NCI-H510A treated with DMSO at 0.1 percent for 48 hours (cell line): ENCODE measurements around the gene EXD3.

ENCODE experiments used
- DNase-seq: peaks from one replicate; lab custom pipeline; 2025; lab: John Stamatoyannopoulos, UW

EXD3 gene

DNA sequence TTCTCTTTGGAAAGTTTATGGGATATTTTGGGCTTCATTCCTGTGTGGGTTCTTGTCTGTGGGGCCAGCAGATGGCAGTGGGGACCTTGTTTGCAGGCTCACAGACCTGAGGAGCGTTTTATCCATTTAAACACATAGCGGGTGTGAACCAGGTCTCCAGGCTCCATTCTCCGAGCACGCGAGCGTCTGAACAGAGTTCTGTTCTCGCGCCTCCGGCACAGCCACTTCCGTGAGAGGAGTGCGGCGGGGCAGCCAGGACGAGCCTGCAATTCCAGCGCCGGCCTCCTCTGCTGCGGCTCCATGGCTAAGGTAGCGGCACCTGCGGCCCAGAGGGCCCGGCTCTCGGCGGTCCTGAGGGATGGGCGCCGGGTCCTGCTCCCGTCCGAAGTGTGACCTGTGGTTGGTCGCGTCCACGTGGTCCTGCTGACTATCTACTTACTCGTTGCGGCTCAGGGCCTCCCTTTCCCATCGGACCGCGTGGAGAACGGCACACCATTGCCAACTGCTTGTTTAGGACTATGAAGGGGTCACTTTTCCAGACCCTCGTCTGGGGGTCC lies 128.2 kb downstream of the EXD3 start:
- DNase-seq, result peak; percentile 42

DNA sequence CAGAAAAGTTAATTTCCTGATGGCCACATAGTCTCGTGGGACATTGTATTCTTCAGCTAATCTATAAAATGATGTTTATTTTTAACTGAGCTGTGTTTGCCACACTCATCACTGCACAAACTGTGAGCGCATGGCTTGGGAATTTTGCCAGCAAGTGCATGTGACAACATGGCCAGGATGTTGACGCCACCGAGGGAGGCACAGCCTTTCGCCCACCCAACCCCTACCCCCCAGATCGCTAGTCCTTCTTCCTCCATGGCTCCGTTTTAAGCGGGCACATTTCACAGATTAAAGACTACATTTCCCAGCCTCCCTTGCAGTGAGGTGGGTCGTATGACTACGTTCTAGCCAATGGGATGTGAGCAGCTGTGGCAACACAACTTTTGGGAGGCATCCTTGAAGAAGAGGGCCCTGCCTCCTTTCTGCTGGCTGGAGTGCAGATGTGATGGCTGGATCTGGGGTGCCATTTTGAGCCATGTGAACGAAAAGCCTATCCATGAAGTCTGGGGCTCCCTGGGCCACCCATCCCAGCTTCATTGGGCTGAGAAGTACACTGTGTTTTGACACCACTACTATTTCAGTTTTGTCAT lies 128.8 kb downstream of the EXD3 start:
- DNase-seq, result no peak

DNA sequence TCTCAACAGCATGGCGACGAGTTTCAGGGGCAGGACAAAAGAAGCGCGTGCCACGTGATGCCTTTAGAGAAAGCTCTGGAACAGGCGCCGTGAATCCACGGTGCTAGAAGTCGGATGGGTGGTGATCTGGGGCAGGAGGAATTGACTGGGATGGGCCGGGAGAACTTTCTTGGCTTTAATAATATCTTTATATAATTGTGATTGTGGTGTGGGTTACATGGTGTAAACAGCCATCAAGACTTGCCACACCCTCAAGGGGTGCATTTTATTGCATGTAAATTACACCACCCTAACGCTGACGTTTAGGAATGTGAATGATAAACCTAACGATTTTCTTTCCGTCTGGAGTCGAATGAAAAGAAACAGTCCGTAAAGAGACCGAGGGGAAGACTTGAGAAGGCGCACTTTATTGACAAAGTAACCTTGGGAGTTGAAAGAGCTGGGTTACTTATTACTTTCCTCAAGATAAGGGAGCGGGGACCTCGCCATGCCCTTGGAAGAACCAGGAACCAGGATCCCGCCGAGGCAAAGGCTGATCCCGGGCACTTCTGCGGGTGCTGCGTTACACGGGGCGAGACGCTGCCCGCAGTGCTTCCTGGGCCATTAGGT lies 129.4 kb downstream of the EXD3 start:
- DNase-seq, result no peak

DNA sequence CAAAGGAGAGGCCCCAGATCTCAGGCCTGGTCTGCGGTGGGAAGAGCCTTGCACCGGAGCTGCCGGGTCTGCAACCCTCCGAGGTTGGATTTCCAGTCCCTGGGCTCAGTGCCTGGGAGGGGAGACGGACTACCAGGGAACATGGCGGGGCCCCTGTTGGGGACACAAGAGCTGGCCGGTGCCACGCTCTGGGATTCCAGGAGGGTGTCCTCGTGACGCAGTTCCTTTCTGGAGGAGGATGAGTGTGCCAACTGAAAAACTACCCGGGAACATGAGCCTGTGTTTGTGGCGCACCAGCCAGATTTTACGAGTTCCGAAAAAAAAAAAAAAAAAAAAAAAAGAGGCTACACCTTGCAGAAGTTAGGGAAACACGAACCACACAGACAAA lies 129.9 kb downstream of the EXD3 start:
- DNase-seq, result no peak

DNA sequence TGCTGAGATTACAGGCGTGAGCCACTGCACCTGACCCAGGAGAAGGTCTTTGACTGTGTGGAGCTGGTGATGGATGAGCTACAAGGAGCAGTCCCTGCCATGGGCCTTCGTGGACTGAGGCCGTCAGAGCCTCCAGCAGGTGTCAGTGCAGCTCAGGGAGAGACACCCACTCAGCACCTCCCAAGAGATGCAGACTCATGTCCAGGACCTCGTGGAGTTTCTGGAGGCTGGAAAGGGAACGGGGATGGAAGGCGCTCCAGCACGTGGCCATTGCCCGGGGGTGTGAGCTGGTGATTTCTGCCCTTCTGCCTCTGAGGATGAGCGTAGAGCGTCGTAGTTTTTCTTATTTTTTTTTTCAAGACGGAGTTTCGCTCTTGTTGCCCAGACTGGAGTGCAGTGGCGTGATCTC lies 136.0 kb downstream of the EXD3 start:
- DNase-seq, result peak; percentile 37

DNA sequence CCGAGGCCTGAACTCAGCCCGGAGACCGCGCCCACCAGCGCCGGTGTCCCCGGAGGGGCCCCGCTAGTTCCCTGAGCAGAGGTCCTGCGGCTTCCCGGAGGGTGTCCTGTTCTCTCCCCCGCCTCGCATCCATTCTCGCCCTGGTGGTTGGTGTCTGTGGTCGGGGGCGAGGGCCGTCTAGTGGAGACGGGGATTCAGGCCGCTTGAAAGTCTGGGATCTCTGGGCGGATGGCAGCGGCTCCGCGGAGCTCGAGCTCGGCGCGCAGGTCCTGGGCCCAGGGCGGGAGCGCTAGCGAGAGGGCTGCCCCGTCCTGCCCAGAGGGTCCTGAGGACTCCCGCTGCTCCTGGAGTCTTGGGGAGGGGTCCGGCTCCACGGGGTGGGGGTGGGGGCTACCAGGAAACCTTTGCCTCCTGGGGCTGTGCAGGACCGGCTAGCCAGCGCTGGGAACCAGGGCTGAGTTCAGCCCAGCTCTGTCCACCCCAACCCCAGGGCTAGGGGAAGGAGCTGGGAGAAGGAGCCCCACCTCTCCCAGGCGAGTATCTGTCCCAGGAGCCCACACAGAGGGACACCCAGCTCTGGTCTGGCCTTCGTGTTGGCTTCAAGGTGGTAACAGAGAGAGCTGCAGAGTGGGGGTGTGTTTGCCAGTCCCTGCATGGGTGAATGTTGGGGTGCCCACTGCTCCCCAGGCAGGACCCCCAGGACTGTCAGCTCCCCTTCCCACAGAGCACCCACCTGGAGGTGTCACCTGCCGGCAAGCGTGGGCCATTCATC lies 141.4 kb downstream of the EXD3 start:
- no peak for DNase-seq

DNA sequence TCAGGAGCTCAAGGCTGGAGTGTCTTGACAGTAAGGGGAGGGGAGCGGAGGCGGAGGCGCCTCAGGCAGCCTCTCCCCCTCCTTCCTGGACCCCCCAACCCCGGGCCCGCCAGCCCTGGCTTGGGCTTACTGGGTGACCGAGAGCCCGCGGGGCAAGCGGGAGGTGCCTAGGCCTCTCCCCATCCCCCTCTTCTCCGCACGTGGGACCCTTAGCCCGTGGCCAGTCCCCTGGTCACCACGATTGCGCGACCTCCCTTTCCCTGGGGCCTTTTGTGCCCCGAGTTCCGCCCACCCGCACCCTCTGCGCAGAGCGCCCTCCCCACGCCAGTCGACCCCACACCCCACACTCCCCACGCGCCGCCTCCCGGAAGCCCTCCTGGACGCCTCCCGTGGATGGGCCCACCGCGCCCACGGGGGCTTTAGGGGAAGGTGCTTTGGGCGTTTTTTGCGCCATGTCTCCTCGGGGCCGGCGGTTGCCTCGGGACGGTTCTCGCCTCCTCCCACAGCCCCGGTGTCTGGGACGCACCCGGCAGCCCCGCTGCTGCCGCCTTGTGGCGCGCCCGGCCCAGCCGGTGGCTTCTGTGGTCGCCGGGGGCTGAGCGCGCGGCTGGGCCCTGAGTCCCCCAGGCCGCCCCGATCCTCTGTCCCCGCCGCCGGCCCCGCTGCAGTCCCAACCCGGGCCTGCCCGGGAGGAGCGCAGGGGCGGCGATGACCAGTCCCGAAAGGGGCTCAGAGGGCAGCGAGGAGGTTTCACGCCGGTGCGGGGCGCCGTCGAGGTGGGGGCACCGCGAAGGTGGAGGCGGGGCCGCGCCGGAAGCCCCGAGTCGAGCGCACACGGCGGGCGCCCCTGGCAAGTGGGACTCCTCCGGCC lies 142.3 kb downstream of the EXD3 start:
- no peak for DNase-seq

DNA sequence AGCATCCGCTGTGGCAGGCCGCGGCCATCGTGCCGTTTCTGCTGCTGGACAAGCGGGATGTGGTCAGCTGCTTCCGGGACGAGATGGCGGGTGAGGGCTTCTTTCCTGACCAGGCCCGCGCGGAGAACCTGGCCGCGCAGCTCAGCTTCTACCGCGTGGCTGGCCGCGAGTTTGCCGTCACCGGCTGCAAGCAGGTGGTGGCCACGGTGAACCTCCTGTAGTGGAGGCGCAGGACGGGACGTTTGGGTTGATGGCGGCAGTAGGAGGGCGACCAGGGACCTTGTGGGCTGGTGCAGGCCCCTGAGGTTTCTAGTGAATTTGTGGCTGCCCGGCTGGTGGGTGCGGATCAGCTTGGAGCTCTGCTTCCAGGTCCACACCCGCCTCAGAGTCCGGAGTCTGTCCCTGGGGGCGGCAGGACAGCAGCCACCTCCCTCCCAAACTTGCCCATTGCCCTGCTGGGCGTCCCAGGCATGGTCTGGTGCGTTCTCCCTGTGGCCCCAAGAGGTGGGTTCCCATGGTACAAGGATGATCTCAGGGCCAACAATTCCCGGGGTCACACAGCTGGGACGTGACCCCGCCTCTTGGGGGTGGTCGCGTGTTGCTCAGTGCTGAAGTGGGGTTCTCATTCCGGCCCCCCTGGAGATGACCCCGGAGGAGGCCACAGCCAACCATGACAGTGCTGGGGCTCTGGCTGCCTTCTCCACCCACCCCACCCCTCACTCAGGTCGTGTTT lies 143.1 kb downstream of the EXD3 start:
- no peak for DNase-seq

DNA sequence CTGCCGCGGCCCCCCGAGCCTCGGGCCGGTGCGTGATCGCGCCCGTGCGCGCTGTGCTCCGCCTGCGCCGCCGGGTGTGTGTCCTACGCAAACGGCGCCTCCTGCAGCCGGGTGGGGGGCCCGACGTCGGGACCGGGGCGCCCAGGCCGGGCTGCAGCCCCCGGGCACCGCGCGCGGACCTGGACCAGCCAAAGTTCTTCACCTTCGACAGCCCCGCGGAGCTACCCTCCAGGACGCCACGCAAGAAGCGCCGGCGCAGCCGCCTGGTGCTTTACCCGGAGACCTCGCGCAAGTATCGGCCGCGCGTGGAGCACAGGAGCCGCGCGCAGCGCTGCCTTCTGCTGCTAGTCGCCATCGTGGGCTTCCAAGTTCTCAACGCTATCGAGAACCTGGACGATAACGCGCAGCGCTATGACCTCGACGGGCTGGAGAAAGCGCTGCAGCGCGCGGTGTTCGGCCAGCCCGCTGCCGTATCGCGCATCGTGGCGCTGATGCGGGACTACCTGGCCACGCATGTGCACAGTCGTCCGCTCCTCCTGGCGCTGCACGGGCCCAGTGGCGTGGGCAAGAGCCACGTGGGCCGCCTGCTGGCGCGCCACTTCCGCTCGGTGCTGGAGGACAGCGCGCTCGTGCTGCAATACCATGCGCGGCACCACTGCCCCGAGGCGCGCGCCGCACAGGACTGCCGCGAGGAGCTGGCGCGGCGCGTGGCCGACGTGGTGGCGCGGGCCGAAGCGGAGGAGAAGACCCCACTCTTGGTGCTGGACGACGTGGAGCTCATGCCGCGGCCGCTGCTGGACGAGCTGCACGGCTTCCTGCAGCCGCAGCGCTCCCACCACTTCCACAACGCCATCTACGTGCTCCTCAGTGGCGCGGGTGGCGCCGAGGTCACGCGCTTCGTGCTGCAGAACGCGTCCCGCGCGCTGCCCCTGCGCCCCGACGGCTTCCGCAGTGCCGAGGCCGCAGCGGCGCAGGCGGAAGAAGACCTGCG lies 143.9 kb downstream of the EXD3 start:
- DNase-seq, result no peak

DNA sequence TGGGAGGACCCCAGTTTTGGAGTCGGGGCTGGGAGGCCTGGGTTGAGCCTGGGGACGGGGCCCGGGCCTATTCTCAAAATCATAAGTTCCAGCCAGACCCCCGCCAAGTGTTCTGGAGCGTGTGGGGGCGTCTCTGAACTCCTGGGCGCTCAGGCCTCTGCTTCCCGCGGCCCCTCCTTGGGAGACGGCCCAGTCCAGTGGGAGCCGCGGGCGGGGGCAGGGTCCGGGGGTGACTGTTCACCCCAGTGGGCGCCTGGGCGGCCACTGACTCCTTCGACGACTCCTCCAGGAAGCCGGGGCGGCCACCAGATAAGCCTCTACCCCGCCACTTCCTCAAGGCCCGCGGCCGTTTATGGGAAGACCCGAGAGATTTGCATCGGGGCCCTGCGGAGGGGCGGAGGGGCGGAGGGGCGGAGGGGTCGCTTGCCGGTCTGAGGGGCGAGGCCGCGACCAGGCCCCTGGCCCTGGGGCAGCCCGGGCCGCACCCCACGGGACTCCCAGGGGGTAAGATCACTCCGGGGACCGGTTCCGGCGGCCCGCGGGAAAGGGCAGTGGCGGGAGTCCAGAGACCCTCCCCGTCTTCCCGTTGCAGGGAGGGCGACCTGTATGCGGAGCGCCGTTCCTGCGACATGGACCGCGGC lies 144.8 kb downstream of the EXD3 start:
- no peak for DNase-seq

DNA sequence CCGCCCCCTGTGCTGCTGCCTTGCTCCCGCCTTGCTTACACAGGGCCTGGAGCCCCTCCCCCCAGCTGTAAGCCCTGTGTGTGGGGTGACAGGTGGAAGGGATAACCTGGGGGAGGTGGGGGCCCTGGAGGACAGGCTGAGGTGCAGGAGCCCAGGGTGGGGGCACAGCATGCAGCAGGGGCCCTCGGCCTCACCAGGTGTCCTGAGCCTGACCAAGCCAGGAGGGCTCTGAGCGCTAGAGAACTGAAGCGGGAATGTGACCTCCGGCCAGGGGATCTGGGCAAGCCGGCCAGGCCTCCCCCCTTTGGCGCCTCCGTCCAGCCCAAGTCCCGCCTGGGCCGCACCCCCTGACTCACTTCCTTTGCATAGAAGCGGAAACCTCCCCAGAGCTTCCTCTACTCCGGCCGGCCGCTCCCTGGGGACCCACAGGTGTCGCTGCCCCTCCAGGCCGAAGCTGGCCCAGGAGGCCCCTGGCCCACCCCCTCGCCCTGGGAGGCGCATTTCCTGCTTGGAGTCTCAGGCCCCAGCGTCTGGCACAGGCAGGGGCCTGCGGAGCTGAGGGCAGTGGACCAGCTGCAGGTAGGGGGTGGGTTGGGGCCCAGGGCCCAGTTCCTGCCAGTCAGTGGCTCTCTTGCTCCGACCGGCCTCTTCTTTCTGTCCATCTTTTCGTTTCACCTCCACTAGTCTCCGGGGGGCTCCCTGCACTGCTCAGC lies 145.5 kb downstream of the EXD3 start, which contains the start of gene TOR4A:
Gene TOR4A, plus strand, starts transcription at position 398 of the 713 bp plus-strand sequence. CDS start 964 bp downstream, outside the sequence.
- DNase-seq, result no peak

DNA sequence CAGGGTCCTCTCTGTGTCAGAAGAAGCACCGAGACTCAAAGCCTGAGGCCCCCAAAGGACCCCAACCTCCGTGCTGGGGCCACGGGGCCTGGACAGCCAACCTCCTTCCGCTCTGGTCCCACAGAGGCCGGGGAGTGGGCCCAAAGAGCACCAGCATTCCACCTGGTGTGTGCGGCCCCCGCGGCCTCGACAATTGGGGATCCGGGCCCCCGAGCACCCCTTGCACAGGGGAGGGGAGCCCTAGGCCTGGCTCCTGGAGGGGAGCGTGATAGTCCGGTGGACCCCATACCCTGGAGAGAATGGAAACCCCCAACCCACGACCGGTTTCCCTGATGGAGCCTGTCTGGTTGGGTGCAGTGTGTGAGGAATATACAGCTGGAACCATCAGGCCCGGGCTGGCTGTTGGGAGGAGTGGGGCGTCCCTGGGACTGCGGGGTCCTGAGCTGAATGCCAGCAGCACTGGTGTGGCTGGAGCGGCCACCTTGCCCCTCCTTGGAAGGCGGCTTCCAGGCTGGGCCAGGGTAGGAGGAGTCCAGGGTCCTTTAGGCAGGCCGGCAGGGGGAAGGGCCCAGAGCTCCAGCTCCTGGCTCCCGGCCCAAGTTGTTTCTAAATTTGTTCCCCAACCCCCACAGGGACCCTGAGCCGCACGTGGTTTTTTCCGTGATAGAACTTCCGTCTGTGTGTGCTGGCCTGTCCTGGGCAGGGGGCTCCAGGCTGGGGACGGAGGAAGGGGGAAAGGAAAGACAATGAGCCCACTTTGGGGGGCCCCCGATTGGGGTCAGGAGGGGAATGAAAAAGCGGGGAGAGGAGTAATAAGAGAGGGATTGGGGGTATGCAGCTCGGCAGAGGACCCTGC lies 146.3 kb downstream of the EXD3 start:
- no peak for DNase-seq

DNA sequence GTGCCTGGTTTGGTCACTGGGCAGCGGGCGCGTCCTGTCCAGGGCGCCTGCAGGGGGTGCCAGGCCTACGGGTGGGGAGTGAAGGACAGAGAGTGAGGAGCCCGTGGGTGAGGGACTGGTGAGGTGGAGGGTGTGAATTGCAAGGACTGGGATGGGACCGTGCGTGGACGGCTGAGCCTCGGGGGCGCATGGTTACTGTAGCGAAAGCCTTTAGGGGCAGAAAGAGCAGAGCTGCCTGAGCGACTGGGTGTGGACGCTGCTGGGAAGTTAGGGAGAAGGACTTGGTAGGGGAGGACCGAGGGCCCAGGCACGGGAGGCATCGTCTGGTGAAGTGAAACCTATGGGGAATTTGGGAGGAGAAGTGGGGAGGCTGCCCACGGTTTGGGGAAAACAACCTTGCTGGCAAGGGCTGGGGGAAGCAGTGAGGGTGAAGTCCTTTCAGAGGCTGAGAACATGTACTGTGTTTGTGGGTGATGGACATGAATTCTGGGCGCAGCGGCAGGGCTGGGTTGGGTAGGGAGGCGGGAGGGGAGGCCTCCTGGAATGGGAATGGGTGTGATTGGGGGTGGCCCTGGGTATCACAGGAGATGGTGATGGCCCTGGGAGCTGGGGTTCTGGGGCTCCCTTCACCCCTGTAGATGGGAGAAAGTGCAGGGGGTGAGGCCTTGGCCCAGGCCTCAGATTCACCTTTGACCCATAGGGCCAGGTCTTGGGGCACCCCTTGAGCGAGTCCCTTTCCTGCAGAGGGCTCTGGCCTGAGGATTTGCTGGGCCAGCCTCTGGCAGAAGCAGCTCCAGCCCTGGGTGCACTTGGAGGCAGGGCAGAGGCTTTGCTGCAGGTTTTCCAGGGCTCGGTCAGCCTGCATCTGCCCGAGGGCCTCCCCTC lies 147.1 kb downstream of the EXD3 start:
- DNase-seq, result no peak

DNA sequence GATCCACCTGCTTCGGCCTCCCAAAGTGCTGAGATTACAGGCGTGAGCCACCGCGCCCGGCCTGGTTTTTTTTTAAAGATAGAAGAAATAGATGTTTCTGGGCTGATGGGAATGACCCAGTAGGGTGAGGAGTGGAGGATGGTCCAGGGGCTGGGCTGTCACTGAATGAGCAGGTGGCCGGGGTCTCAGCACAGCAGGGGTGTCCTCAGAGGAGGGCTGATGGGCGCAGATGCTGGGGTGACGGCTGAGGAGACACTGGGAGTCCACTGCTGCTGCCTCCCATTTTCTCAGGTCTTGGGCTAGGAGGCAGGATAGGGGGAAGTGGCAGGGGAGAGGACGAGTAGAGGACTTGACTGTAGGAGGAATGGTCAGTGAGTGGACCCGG lies 147.8 kb downstream of the EXD3 start:
- no peak for DNase-seq

DNA sequence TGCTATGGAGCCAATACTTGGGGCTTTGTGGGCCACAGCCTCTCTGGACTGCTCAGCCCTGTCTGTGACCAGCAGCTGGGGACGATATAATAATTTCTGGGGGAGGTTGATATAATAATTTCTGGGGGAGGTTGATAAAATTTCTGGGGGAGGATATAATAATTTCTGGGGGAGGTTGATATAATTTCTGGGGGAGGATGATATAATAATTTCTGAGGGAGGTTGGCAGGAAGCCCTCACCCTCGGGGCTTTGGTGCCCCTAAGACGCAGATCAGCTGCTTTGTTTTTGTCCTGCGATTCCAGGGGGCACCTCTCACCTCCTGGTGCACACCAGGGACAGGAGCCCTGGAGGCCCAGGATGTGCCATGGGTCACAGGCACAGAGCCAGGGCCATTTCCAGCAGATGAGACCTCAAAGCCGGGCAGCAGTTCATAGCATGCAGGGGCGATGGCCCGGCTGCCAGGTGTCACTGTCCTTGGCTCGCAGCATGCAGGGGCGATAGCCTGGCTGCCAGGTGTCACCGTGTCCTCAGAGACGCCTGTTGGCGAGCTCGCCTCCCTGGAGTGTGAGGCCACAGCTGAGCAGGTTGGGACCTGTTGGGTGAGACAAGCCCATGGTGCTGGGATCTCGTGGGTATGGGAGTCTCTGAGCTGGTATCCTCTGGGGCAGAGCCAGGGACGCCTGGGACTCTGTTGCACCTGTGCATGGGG lies 149.2 kb downstream of the EXD3 start:
- peak; percentile 76 for DNase-seq

DNA sequence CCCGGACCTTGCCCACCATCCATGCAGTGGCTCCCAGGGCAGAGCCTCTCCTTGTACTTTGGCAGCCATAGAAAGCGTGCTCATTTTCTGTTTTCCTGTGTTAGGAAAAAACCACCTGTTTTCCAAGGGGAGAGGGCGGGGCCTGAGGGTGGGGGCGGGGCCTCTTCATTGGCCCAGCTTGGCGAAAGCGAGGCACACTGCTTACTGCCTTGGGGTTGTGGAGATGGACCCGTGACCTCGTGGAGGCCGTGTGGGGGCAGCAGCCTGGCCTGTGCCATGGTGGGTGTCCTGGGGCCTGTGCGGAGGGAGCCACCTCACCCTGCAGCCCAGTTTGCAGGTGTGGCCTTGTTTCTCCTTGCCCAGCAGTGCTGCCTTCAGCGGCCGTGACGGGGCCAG lies 149.9 kb downstream of the EXD3 start:
- DNase-seq, result no peak
